ENCODE measurements around the gene MMP10.
"Not testable (repeated sequence)": the region's sequence is repeated elsewhere in the genome, so short reads cannot be mapped to it uniquely, and the experiment has no call there.

MMP10 gene

DNA sequence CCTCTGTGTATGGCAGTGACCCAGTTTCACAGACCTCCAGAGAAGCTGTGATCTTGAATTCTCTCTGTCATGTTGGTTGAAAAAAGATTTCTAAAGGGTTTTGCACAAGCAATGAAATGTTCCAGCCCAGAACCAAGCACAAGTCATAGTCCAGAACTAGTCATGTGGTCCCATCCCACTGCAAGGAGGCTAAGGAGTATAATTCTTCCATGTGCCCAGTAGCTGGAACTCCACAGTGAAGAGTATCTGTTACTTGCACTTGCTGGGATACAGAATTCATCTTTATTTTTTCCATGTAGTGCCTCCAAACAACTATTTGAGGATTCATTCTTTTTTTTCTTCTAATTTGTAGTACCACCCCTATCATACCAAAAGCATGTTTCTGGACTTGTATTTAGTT lies 45.8 kb downstream of the MMP10 start:
- ChIA-PET POLR2A (no interaction called here), CTCF (interaction anchor here (1.2 to 3.2 kb wide), 5 partner anchors 21 to 213 kb away, joined by 3 to 15 read pairs (median 6); no protein-coding TSS in a partner anchor)
- TF ChIP-seq, protein P1, sequence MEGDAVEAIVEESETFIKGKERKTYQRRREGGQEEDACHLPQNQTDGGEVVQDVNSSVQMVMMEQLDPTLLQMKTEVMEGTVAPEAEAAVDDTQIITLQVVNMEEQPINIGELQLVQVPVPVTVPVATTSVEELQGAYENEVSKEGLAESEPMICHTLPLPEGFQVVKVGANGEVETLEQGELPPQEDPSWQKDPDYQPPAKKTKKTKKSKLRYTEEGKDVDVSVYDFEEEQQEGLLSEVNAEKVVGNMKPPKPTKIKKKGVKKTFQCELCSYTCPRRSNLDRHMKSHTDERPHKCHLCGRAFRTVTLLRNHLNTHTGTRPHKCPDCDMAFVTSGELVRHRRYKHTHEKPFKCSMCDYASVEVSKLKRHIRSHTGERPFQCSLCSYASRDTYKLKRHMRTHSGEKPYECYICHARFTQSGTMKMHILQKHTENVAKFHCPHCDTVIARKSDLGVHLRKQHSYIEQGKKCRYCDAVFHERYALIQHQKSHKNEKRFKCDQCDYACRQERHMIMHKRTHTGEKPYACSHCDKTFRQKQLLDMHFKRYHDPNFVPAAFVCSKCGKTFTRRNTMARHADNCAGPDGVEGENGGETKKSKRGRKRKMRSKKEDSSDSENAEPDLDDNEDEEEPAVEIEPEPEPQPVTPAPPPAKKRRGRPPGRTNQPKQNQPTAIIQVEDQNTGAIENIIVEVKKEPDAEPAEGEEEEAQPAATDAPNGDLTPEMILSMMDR (IDR thresholded peaks at IDR 0.05; ENCODE audit: control extremely low read depth, extremely low read depth, low read depth, missing control alignments): no peak
- DNase-seq (ENCODE audit: extremely low spot score): no peak

DNA sequence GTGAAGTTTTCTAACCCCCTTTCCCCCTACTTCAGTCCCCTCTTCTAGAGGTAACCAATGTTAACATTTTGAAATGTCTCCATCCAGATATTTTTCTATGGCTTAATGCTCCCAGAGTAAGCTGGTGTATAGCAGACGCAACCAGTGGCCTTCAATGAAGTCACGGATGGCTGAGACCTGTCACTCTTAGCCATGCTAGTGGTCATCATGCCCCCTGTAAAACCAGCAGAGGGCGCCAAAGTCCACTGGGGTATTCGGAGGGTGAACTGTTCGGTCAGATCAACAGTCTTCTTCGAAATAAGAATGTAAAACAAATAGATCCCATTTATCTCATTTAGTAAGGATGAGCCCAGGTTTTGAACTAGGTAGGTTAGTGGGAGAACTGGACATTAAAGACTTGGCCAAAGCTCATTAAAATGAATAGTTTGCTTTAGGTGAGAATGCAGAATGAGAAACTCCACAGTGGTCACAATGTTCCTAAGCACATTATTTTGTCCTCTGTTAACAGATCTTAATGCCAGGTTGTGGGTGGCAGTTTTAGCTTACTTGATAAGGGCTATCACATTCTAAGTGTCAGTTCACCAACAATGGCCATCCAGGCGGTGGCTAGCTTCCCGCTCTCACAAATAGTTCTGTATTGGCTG lies 47.1 kb downstream of the MMP10 start:
- POLR2A ChIA-PET: no interaction called here
- CTCF ChIA-PET: interaction anchor here (1.0 to 3.2 kb wide), 13 partner anchors 12 to 861 kb away, joined by 3 to 15 read pairs (median 4); no protein-coding TSS in a partner anchor
- TF ChIP-seq, protein P1 (IDR thresholded peaks at IDR 0.05; ENCODE audit: control extremely low read depth, extremely low read depth, low read depth, missing control alignments): peak; percentile 63

DNA sequence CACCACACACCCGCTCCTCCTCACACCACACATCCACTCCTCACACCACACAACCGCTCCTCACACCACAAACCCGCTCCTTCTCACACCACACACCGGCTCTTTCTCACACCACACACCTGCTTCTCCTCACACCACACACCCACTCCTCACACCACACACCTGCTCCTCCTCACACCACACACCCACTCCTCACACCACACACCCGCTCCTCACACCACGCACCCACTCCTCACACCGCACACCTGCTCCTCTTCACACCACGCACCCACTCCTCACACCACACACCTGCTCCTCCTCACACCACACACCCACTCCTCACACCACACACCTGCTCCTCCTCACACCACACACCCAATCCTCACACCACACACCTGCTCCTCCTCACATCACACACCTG lies 49.5 kb downstream of the MMP10 start:
- POLR2A ChIA-PET; CTCF ChIA-PET; DNase-seq (ENCODE audit: extremely low spot score): not testable (repeated sequence)

More for the DNA sequence above, 47.1 kb downstream of the MMP10 start:
- DNase-seq (ENCODE audit: extremely low spot score): peak; percentile 59

DNA sequence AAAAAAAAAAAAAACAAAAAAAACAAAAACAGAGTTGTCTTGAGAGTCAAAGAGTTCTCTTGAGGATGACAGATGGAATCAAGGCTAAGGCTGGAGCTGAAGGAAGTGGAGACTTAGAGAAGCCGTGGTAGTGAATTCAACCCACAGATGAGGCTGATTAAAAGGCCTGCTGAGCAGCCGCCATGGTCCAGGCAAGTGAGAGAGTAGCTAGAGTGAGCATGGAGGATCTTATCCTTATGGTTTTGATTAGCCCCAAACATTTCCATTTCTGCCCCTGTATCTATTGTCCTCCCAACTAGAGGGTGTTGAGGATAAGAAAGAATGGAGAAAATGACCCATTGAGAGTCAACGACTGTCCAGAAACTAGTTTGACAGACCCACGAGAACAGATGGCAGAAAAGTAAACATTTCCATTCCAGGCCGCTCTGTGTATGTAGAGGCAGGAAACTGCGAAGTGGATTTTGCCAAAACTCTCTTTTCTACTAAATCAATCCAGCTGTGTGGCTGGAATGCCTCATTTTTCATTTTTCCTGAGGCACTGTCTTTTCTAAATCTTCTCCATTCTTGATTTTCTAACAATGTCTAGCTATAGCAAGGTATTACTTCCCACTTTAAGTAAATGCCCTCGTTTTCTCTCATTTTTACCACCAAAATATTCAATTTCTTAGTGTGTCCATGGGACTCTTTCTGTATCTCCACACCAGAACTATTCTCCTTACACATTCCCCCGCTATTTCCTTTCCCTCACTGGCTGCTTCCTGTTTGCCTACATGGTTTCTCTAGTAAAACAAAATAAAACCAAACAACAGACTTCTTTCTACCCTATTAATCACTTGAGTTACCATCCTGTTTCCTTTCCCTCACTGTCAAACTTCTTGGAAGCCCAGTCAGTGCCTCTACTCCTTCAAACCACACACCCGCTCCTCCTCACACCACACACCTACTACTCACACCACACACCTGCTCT lies 50.3 kb downstream of the MMP10 start:
- ChIA-PET CTCF (no interaction called here), POLR2A (no interaction called here)
- TF ChIP-seq, protein P1 (IDR thresholded peaks at IDR 0.05; ENCODE audit: control extremely low read depth, extremely low read depth, low read depth, missing control alignments): no peak
- DNase-seq (ENCODE audit: extremely low spot score): no peak

DNA sequence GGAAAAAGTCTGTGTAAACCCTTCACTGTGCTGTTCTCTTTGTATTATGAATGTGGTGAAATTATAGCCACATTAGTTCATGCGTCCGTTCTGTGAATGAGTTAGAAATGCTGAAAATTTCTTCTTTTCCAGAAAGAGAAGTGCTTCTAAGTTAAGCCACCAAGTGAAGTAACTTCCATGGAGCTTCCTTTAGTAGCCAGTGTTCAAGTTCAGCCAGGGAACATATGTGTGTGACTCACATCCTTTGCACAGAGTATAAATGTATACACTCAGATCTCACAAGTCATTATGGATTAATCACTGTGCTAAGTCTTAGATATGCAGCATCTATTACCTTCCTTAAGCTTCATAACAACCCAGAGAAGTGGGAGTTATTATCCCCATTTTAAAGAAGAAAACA lies 52.5 kb downstream of the MMP10 start:
- TF ChIP-seq, protein P1 (IDR thresholded peaks at IDR 0.05; ENCODE audit: control extremely low read depth, extremely low read depth, low read depth, missing control alignments): no peak
- CTCF ChIA-PET: no interaction called here
- POLR2A ChIA-PET: no interaction called here
- DNase-seq (ENCODE audit: extremely low spot score): no peak

DNA sequence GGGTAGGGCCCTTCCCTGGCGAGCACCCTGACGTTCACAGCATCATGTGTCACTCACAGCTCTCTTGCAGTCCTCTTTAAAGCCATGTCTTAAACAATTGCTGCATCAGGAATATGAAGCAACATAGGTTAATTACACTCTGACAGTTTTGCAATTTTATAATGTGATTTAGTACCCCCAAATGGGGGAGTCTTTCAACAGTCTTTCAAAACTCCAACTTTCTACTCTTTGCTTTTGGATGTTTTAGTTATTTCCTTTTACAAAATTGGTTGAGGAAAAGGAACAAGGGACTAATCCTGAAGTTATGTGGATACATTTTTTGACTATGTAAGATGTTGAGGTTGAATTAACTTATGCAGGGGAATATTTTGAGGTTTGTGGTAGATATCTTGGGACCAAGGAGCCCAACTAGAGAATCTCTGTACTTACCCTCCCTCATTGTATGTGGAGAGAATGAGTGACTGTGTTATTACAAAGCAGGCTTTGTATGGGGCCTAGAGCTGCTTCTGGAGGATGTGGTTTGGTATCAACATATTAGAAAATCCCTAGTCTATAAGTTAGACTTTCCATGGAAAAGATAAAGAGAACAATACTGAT lies 55.4 kb downstream of the MMP10 start, which contains the start of gene MMP8:
TSS of gene MMP8 (minus strand) at position 51 of the 597 bp plus-strand sequence. CDS start 99 bp downstream, outside the sequence.
- POLR2A ChIA-PET: no interaction called here
- DNase-seq (ENCODE audit: extremely low spot score): no peak
- TF ChIP-seq, protein P1 (IDR thresholded peaks at IDR 0.05; ENCODE audit: control extremely low read depth, extremely low read depth, low read depth, missing control alignments): no peak
- CTCF ChIA-PET: interaction anchor here (1.0 kb wide), 1 partner anchor 52 kb away, joined by 3 read pairs; no protein-coding TSS in a partner anchor
